ENCODE measurements around the gene LHX3. TPM values are rescaled to one million over a fixed set of nuclear protein-coding genes. Genes with fewer than 3 reads are reported as not detected.

LHX3 gene
- total RNA-seq, 1 donor from 2014 or later, result not detected

- no peak overlapping the region for H3K4me3 ChIP-seq (ENCODE audit: low read depth, low read length)
- H3K36me3 ChIP-seq (ENCODE audit: control insufficient read depth, insufficient read depth, low read length), result peaks cover 14% of the 10 kb centered on the region
- no peaks in the 10 kb centered on the region for H3K27me3 ChIP-seq (ENCODE audit: control insufficient read depth, insufficient read depth, low read length)
- FAIRE-seq (no peak), DNase-seq (ENCODE audit: low read depth) (no peak)
- no peak for TF ChIP-seq CTCF (IDR thresholded peaks at IDR 0.05; ENCODE audit: insufficient read depth, low read length, severe bottlenecking)
Observed at GRCh38 chr9:136222166-136222905, 17.4 kb upstream of the LHX3 start.

GRCh38 chr9:136220017-136220729 lies 15.2 kb upstream of the LHX3 start:
- FAIRE-seq, result no peak
- DNase-seq (ENCODE audit: low read depth), result peak; percentile 61
- TF ChIP-seq CTCF (IDR thresholded peaks at IDR 0.05; ENCODE audit: insufficient read depth, low read length, severe bottlenecking), result no peak
- no peaks in the 10 kb centered on the region for H3K27me3 ChIP-seq (ENCODE audit: control insufficient read depth, insufficient read depth, low read length)
- peaks cover 20% of the 10 kb centered on the region for H3K36me3 ChIP-seq (ENCODE audit: control insufficient read depth, insufficient read depth, low read length)
- no peak overlapping the region for H3K4me3 ChIP-seq (ENCODE audit: low read depth, low read length)

GRCh38 chr9:136219276-136219675 lies 14.3 kb upstream of the LHX3 start:
- Histone ChIP-seq H3K4me3 (ENCODE audit: low read depth, low read length) (no peak overlapping the region), H3K36me3 (ENCODE audit: control insufficient read depth, insufficient read depth, low read length) (peaks cover 26% of the 10 kb centered on the region), H3K27me3 (ENCODE audit: control insufficient read depth, insufficient read depth, low read length) (no peaks in the 10 kb centered on the region)
- peak; percentile 80 for DNase-seq (ENCODE audit: low read depth)
- no peak for FAIRE-seq
- TF ChIP-seq CTCF (IDR thresholded peaks at IDR 0.05; ENCODE audit: insufficient read depth, low read length, severe bottlenecking), result no peak

GRCh38 chr9:136218673-136219072 lies 13.7 kb upstream of the LHX3 start:
- DNase-seq (ENCODE audit: low read depth) (no peak), FAIRE-seq (no peak)
- no peaks in the 10 kb centered on the region for H3K27me3 ChIP-seq (ENCODE audit: control insufficient read depth, insufficient read depth, low read length)
- H3K4me3 ChIP-seq (ENCODE audit: low read depth, low read length), result no peak overlapping the region
- peaks cover 27% of the 10 kb centered on the region for H3K36me3 ChIP-seq (ENCODE audit: control insufficient read depth, insufficient read depth, low read length)
- TF ChIP-seq CTCF (IDR thresholded peaks at IDR 0.05; ENCODE audit: insufficient read depth, low read length, severe bottlenecking), result no peak

GRCh38 chr9:136218271-136218670 lies 13.3 kb upstream of the LHX3 start:
- no peak overlapping the region for H3K4me3 ChIP-seq (ENCODE audit: low read depth, low read length)
- no peaks in the 10 kb centered on the region for H3K27me3 ChIP-seq (ENCODE audit: control insufficient read depth, insufficient read depth, low read length)
- FAIRE-seq, result no peak
- TF ChIP-seq CTCF (IDR thresholded peaks at IDR 0.05; ENCODE audit: insufficient read depth, low read length, severe bottlenecking), result no peak
- peaks cover 27% of the 10 kb centered on the region for H3K36me3 ChIP-seq (ENCODE audit: control insufficient read depth, insufficient read depth, low read length)
- DNase-seq (ENCODE audit: low read depth), result no peak
